KMS-11 (cell line): ENCODE results near the gene ZNF785.
A peak's percentile ranks its signal among the peaks of the same experiment; 100 is the strongest.

Source experiments
- H2AFZ ChIP-seq: fragments of 200-600 bp; sonication (generic); 2 replicates; pipeline ENCODE4 v1.6.1; 2016; ENCODE audit warnings: antibody characterized with exemption, mixed run types, low read depth
- H3K27ac ChIP-seq: fragments of 200-600 bp; sonication (generic); 2 replicates; pipeline ENCODE4 v1.6.1; 2016; ENCODE audit warnings: mild to moderate bottlenecking, mixed run types
- H3K27me3 ChIP-seq: fragments of 200-600 bp; sonication (generic); 2 replicates; pipeline ENCODE4 v1.6.1; 2017; ENCODE audit warnings: mild to moderate bottlenecking, low read depth, mixed run types, moderate library complexity; ENCODE audit not compliant: insufficient read depth
- H3K36me3 ChIP-seq: fragments of 200-600 bp; sonication (generic); 2 replicates; pipeline ENCODE4 v1.6.1; 2017; ENCODE audit warnings: mild to moderate bottlenecking, mixed run types; ENCODE audit not compliant: insufficient read depth
- H3K4me1 ChIP-seq: fragments of 200-600 bp; sonication (generic); 2 replicates; pipeline ENCODE4 v1.6.1; 2016; ENCODE audit warnings: mild to moderate bottlenecking, low read depth, mixed run types; ENCODE audit not compliant: poor library complexity, severe bottlenecking
- H3K4me2 ChIP-seq: fragments of 200-600 bp; sonication (generic); 2 replicates; pipeline ENCODE4 v1.7.0; 2016; ENCODE audit warnings: mild to moderate bottlenecking, mixed run types
- H3K4me3 ChIP-seq: fragments of 200-600 bp; sonication (generic); IDR thresholded peaks from 2 replicates; pipeline ENCODE4 v1.6.1; 2017; ENCODE audit warnings: low read depth, low read length, mixed read lengths; ENCODE audit not compliant: insufficient read depth
- H3K79me2 ChIP-seq: fragments of 200-600 bp; sonication (generic); 2 replicates; pipeline ENCODE4 v1.6.1; 2016; ENCODE audit warnings: low read depth, mixed run types; ENCODE audit not compliant: insufficient read depth
- H3K9ac ChIP-seq: fragments of 200-600 bp; sonication (generic); 2 replicates; pipeline ENCODE4 v1.6.1; 2016; ENCODE audit warnings: mild to moderate bottlenecking, mixed run types
- H4K20me1 ChIP-seq: fragments of 200-600 bp; sonication (generic); 2 replicates; pipeline ENCODE4 v1.6.1; 2016; ENCODE audit warnings: mild to moderate bottlenecking, mixed run types; ENCODE audit not compliant: insufficient read depth
- TF ChIP-seq, protein P1 (sequence below): fragments of 200-600 bp; sonication (generic); conservative IDR thresholded peaks from 2 replicates; pipeline ENCODE4 v1.6.1; 2017; ENCODE audit warnings: low read depth, mild to moderate bottlenecking, antibody characterized with exemption, low read length, moderate library complexity, mixed read lengths

The ZNF785 gene

DNA sequence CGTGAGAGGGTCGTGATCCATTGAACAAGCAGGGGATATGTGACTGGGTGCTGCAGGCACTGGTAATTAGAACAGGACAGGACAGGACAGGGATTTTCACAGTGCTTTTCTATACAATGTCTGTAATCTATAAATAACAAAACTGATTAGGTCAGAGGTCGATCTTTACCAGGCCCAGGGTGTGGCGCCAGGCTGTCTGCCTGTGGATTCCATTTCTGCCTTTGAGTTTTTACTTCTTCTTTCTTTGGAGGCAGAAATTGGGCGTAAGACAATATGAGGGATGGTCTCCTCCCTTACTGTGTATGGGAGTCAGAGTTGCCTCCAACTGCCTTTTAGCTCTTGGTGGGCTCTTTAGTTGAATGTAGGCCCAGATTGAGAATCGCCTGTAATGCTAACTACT, 25.8 kb downstream of the ZNF785 start:
- Histone ChIP-seq H3K4me3 (no peak overlapping the region), H3K9ac (no peak overlapping the region), H3K36me3 (no peaks in the 10 kb centered on the region), H3K4me2 (no peak overlapping the region), H3K27ac (no peak overlapping the region), H3K27me3 (no peaks in the 10 kb centered on the region), H3K4me1 (peaks cover 17% of the 10 kb centered on the region), H2AFZ (no peak overlapping the region), H4K20me1 (no peaks in the 10 kb centered on the region), H3K79me2 (peaks cover 18% of the 10 kb centered on the region)
- TF ChIP-seq, protein P1, sequence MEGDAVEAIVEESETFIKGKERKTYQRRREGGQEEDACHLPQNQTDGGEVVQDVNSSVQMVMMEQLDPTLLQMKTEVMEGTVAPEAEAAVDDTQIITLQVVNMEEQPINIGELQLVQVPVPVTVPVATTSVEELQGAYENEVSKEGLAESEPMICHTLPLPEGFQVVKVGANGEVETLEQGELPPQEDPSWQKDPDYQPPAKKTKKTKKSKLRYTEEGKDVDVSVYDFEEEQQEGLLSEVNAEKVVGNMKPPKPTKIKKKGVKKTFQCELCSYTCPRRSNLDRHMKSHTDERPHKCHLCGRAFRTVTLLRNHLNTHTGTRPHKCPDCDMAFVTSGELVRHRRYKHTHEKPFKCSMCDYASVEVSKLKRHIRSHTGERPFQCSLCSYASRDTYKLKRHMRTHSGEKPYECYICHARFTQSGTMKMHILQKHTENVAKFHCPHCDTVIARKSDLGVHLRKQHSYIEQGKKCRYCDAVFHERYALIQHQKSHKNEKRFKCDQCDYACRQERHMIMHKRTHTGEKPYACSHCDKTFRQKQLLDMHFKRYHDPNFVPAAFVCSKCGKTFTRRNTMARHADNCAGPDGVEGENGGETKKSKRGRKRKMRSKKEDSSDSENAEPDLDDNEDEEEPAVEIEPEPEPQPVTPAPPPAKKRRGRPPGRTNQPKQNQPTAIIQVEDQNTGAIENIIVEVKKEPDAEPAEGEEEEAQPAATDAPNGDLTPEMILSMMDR = no peak

DNA sequence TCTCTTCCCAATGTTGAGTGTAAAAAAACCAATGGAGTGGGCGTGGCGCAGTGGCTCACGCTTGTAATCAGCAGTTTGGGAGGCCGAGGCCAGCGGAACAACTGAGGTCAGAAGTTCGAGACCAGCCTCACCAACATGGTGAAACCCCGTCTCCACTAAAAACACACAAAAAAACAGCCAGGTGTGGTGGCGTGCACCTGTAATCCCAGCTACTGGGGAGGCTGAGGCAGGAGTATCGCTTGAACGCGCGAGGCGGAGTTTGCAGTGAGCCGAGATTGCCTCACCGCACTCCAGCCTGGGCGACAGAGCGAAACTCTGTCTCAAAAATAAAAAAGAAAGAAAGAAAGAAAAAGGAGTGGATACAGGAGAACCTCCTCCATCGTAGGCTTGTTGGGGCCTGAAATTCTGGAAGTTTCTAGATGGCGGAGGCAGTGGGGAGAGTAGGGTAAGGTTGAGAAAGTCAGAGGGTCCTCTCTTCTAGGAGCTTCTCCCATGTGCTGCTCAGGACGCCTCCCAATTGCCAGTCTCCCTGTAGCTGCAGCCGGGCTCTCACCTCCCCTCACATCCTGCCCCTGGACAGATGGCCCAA, 26.6 kb downstream of the ZNF785 start:
- no peaks in the 10 kb centered on the region for H3K36me3 ChIP-seq
- TF ChIP-seq, protein P1 = no peak
- no peak overlapping the region for H3K4me3 ChIP-seq
- H2AFZ ChIP-seq = peak overlapping the region; percentile 88
- peaks cover 17% of the 10 kb centered on the region for H3K4me1 ChIP-seq
- peak overlapping the region; percentile 97; the same call in 1 of the 2 replicates for H3K9ac ChIP-seq
- peak overlapping the region; percentile 93 for H3K27ac ChIP-seq
- H3K79me2 ChIP-seq = peaks cover 18% of the 10 kb centered on the region
- H4K20me1 ChIP-seq = no peaks in the 10 kb centered on the region
- peak overlapping the region; percentile 37 for H3K4me2 ChIP-seq
- H3K27me3 ChIP-seq = no peaks in the 10 kb centered on the region

DNA sequence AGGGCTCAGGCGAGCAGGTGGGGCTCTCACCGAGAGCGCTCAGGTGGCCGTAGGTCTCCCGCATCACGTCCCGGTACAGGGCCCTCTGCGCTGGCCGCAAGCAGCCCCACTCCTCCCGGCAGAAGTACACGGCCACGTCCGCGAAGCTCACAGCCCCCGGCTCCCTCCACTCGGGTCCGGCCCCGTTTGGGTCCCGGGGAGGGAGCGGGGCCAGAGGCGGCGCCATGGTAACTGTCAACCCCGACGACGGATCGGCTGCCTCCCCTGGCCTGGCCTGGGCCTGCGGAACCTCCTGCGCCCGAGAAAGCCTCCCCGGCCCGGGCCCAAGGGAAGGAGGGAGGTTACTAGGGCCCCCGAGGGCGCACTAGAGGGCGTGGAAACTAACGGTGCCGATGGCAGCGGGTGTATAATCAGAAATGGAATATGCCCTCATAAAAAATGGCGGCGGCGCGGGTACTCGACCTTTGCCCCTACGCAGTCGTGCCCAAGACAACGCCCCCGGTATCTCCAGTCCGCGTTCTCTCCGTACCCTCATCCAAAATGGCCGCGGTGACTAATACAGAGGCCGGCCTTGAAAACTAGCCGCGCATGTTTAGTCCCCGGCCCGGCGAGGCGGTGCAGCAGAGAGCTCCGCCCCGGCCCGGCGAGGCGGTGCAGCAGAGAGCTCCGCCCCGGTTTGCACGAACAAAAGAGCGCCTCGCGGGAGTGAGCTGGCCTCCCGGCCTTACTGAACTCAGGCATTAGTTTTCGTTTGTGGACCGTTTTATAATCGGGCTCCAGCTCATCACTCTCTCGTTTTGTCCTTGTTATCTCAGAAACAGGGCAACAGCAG, 27.3 kb downstream of the ZNF785 start, which contains the start of gene ZNF764:
TSS of gene ZNF764 (minus strand) at position 418 of the 832 bp plus-strand sequence. CDS start at position 226, 192 bp downstream.
- no peaks in the 10 kb centered on the region for H4K20me1 ChIP-seq
- TF ChIP-seq, protein P1 = no peak
- peak within 1 kb of the TSS; percentile 88 for H2AFZ ChIP-seq
- H3K4me3 ChIP-seq = no peak within 1 kb of the TSS
- H3K27me3 ChIP-seq = no peaks in the 10 kb centered on the region
- peak within 1 kb of the TSS; percentile 52 for H3K4me2 ChIP-seq
- peak within 1 kb of the TSS; percentile 97 for H3K9ac ChIP-seq
- H3K79me2 ChIP-seq = peaks cover 18% of the 10 kb centered on the region
- H3K36me3 ChIP-seq = no peaks in the 10 kb centered on the region
- H3K4me1 ChIP-seq = peaks cover 17% of the 10 kb centered on the region
- H3K27ac ChIP-seq = peak within 1 kb of the TSS; percentile 93

DNA sequence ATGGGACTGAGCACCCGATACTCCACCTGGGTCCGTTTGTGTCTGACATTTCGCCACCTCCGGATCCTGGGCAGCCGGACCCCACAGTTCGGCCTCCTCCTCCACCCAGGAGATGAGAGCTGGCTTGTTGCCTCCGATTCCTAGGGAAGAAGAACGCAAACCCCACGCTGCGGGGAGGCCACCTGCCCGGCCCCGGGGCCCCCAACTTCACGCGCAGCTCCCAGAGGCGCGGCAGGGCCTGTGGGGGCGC, 27.9 kb downstream of the ZNF785 start:
- TF ChIP-seq, protein P1 = no peak
- Histone ChIP-seq H3K27ac (peak overlapping the region; percentile 93), H4K20me1 (no peaks in the 10 kb centered on the region), H3K4me2 (peak overlapping the region; percentile 52), H3K4me3 (no peak overlapping the region), H3K27me3 (no peaks in the 10 kb centered on the region), H3K4me1 (peaks cover 17% of the 10 kb centered on the region), H2AFZ (peak overlapping the region; percentile 88), H3K36me3 (no peaks in the 10 kb centered on the region), H3K9ac (peak overlapping the region; percentile 97), H3K79me2 (peaks cover 18% of the 10 kb centered on the region)
